NCI-H2196 (cell line): ENCODE measurements around the gene IMP3.

Source experiments
- DNase-seq: peaks from one replicate; lab custom pipeline; 2025; ENCODE audit not compliant: unreplicated experiment; lab: John Stamatoyannopoulos, UW

IMP3 gene

DNA sequence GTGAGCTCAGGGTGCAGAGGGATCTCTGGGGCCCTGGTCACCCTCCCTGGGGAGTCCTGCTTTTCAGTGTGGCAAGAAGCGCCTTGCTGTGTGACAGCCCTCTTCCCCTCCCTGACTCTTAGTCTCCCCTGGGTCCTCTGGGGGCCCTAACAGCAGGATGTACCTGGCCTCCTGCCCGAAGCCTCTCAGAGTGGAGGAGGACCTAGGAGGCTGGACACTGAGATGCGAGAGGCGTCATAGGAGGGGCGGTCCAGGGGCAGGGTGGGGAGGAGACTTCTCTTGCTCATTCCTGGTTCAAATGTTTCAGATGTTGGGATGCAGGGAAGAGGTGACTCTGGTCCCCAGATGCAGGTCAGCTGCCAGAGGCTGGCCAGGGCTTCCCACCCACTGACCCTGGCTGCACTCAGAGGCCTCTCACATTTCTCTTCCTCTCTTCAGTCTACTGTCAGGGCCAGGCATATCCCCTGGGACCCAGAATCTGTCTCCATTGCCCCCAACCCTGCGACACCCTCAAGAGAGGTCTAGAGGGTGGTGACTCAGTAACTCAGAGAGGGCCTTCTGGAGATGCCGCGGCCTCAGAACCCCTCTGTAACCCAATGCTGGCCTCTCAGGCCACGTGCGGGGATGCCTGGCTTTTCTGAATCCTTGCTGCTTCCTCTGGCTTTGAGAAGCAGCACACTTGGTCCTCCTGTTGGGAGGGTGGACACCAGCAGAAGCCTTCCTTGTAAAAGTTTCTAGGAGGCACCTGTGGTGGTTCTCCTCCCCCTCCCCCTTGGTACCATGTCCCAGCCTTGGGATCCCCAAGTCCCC is 33.6 kb upstream of the IMP3 start:
- no peak for DNase-seq

- no peak for DNase-seq
Observed at GRCh38 chr15:75672646-75673425, 32.8 kb upstream of the IMP3 start.

GRCh38 chr15:75671730-75672602 is 31.9 kb upstream of the IMP3 start:
- no peak for DNase-seq

DNA sequence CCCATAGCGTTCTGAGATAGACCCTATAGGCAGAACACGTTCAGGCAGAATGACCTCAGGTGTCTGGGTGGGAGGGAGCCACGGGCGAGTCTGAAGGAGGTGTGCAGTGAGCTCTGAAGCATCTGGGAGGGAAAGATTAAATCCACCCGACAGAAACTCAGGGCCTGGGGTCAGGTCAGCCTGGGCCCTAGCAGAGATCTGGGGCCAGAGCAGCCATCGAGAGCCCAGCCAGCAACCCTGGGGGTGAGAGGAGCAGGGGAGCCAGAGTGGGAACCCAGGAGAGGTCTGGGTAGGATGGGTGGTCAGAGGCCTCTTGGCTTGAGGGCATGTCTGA is 29.8 kb upstream of the IMP3 start:
- DNase-seq, result no peak

DNA sequence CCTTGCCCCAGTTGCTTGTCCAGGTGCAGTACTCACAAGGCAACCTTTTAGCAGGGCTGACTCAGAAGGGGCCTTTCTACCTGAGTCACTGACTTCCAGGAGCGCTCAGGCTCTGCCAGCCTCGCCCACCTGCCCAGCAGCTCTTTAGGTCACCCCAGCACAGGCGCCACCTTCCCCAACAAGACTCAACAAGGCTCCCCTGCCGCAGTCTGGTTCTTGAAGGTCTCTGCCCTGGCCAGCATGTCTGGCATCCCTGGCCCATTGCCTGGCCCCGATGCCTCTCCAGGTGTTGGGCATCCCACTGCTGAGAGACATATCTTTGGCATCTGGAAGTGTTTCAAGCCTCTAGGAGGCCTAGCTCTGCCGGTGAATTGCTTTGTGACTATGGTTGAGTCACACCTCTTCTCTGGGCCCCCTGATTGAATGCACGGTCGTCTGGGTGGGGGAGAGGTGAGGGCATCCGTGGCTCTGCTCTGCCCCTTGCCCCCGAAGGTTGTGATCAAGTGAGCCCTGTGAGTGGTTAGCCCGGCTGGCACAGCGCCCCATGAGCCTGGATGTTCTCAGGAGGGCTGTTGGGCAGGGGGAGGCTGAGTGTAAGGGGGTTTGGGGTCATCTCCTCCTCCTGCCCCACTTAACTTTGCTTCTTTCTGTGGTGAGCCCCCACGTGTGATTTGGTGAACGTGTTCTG is 29.3 kb upstream of the IMP3 start:
- peak; percentile 28 for DNase-seq

DNA sequence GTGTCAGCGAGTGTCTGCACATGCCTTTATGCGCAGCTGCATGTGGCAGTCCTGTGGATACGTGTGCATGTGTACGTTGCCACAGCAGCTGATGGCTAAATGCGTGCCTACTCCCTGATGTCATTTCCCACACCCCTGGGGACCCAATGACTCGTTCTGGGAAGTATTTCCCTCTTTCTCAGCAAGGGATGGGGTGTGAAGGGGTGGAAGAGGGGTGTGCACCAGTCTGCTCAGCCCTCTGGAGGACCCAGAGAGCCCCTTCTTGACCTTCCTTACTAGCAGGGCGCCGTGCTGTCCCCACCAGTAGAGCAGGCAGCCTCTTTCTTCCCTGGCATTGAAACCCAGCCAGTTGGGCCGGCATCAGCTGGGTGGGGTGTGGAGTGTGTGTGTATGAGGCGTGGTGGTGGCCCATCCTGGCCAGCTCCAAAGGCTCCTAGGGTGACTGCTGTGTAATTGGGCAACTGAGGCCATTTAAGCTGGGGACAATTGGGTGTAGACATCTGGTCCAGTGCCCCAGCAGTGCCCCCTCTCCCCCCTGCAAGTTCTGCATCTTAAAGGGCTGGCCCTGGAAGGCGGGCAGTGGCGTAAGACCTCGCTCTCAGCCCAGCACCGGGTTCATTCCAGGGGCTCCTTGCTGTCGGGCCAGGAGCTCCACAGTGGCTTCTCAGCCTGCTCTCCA is 26.9 kb upstream of the IMP3 start:
- no peak for DNase-seq

DNA sequence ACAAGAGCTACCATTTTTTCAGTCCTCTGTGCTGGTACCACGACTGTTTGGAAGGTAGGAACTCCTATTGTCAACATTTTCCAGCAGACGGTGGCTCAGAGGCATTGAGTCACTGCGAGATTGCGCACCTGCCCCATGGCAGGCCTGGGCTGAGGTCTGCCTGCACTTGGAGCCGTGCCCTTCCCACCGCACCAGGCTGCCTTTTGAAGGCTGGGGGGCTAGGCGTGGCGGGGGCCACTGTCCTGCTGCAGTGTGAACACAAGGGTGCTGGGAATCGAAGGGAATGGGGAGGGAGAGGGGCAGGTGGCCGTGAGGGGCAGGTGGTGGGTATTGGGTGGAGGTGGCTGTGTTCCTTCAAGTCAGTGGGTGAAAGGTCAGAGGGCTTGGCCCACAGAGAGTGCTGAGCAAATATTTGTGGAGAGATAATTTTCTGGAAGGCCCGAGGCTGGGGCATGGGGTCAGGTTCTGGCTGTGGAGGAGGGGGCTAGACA is 24.0 kb upstream of the IMP3 start:
- DNase-seq, result peak; percentile 53

GRCh38 chr15:75662823-75663519 is 22.9 kb upstream of the IMP3 start:
- no peak for DNase-seq

GRCh38 chr15:75661756-75662140 is 21.7 kb upstream of the IMP3 start:
- DNase-seq, result no peak

DNA sequence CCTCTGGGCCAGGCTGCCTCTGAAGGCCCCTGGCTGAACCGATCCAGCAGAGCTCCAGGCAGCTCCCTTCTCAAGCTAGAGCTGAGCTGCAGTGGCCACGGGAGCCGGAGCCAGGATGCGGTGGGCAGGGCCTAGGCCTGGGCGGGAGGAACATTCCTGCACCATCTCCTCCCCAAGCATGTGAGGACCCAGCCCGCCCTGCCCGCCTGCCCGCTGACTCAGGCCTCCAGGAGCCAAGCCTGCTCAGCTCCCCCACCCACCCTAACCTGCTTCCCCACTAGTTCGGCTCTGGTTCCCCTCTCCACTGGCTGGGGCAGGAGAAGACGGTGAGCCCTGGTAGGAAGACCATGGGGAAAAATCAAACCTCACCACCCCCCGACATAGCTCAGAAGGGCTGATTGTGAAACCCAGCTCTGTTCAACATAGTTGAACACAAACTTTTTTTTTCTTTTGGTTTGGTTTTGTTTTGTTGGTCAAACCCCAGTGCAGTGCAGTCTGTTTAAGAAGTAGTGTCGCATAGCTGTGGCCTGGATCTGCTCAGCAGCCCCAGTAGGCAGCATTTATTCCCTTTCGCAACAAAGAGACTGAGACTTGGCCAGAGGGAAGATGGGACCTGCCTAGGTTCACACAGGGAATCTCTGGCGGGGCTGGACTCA is 21.2 kb upstream of the IMP3 start:
- no peak for DNase-seq

DNA sequence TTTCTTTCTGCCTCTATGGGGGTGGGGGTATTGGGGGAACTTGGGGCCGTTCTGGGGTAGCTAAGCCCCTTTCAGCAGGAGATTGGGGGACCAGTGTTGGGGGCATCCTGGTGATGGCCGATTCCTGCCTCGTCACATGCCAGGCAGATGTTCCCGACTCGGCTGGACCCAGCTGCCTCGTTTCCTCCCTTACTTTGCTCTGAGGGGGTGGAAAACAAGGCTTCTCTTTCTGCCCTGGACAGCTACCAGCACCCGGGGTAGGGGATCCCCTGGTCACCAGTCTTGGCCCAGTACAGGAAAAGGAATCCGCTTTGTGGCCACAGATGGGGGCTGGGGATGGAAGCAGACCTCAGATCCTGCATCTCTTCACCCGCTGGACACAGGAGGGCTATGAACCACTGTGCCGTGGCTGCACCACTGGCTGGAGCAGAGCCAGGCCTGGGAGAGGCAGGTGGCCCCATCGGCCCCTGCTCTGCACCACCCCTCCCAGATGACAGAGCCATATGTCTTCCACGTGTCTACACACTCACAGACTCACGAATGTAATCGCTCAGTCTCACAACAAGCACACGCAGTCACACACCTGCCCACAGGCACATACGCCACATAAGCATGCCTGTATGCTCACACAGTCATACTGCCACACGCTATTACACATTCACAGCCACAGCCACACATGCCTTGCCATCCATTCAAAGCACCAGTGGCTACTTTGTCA is 20.1 kb upstream of the IMP3 start:
- DNase-seq, result no peak

DNA sequence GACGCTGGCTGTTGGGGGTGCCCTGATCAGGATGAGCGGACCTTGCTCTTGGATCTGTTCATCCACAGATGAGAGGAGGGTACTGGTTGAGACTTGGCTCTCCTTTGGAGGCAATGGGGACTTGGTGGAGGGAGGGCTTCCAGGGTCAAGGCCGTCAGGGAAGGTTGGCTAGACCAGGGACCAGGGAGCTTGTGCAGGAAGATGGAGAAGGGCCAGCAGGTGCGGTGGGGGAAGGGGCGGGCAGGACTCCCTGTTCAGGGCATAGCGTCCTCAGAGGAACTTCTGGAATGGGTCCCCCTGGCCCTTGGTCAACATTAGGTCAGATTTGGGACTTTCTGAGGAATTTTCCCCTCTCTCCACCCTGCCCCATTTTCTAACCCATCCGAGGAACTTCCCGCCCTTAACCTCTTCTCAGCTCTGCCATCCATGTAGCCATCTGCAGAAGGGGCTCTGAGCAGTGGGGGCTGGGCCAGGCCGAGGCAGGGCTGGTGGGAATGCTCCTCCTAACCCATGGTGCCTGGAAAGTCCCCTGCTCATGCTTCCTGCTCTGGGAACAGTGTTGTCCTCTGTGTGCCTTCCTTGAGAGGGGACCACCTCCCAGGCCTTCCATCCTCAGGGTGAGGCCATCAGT is 19.2 kb upstream of the IMP3 start:
- no peak for DNase-seq

DNA sequence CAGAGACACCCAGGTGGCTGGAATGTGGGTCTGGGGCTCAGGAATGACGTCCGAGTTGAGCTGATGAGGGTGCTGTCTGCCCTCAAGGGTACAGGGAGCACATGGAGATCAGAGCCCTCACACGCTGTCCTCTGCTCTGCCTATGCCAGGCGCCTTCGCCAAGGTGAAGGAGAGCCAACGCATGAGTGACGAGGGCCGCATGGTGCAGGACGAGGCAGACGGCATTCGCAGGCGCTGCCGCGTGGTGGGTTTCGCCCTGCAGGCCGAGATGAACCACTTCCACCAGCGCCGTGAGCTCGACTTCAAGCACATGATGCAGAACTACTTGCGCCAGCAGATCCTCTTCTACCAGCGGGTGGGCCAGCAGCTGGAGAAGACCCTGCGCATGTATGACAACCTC is 16.8 kb upstream of the IMP3 start:
- DNase-seq, result no peak

DNA sequence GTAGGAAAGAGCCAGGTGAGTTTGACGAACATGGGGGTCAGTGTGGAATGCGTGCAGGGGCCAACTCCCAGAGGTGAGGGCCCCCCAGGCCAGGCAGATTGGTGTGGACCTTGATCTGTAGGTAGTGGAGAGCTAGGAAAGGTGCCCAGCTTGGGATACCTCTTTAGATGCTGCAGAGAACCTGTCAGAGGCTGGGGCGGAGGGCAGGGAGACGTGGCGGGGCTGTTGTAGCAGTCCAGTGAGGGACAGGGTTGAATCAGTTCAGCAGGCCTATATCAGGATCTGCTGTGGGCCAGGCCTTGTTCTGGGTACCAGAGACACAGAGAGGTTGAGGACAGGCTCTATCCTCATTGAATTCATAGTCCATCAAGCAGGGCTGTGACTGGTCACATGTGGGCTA is 16.3 kb upstream of the IMP3 start:
- no peak for DNase-seq

DNA sequence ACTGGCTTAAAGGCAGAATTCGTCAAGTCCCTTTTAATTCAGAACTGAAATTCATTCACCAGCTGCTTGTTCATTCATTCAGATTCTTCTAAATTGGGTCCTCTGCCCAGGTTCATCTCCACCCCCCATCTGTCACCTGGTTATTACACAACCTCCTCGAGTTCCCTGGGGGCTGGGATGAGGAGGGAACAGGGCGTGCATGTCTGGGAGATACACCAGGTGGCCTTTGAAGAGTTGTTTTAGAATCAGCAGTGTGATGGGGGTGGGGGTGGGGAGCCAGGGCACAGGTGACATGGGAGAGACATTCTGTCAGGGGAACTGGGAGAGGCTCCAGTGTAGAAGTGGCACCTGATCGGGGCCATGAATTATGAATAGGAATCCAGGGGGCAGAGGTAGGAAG is 15.9 kb upstream of the IMP3 start:
- DNase-seq, result peak; percentile 19

GRCh38 chr15:75654201-75654907 is 14.3 kb upstream of the IMP3 start:
- DNase-seq, result no peak

DNA sequence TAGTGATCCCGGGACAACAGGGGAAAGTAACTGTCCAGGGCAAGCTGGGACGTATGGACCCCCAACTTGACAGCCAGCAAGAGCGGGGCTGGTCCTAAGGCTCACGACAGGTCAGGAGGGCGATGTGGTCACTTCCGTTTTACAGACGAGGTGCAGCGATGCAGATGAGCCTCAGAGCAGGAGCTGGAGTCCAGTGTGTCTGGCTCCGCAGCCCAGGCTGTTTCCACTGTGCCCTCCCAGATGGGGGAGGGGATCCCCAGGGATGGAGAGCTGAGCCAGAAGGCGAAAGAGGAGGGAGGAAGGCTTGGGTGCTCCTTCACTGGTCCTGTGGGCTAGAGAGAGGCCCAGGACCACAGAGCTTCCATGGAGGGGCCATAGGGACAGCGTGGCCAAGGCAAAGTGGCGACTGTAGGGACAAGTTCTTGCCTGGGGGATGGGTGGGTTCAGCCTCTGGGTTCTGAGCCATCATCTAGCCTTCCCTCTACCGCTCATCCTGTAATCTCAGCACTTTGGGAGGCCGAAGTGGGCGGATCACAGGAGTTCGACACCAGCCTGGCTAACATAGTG is 13.4 kb upstream of the IMP3 start:
- DNase-seq, result no peak
